ENCODE results near the gene CHRNA10. TPM values are rescaled to one million over a fixed set of nuclear protein-coding genes. Genes with fewer than 3 reads are reported as not detected.

CHRNA10 gene
- polyA plus RNA-seq, 1 donor: 2.4 TPM

GRCh38 chr11:3616721-3617460 is 54.3 kb downstream of the CHRNA10 start:
- Histone ChIP-seq H3K4me1 (ENCODE audit: control insufficient read depth, insufficient read depth, low read length) (no peaks in the 10 kb centered on the region), H3K27me3 (ENCODE audit: control insufficient read depth, insufficient read depth, low read length) (no peaks in the 10 kb centered on the region), H3K9me3 (ENCODE audit: control insufficient read depth, low read depth, low read length) (no peaks in the 10 kb centered on the region), H3K27ac (ENCODE audit: low read length) (no peak overlapping the region), H3K4me3 (ENCODE audit: low read length) (no peak overlapping the region), H3K36me3 (ENCODE audit: control insufficient read depth, insufficient read depth, low read length) (no peaks in the 10 kb centered on the region)
- 60% methylated on average over 1 of the region's 25 CpGs for WGBS (ENCODE audit: insufficient coverage, low lambda C conversion rate)
- no peak for DNase-seq

GRCh38 chr11:3615998-3616397 is 55.2 kb downstream of the CHRNA10 start:
- H3K4me1 ChIP-seq (ENCODE audit: control insufficient read depth, insufficient read depth, low read length): no peaks in the 10 kb centered on the region
- DNase-seq: no peak
- no peak overlapping the region for H3K27ac ChIP-seq (ENCODE audit: low read length)
- H3K27me3 ChIP-seq (ENCODE audit: control insufficient read depth, insufficient read depth, low read length): no peaks in the 10 kb centered on the region
- 100% methylated on average over 1 of the region's 6 CpGs for WGBS (ENCODE audit: insufficient coverage, low lambda C conversion rate)
- no peaks in the 10 kb centered on the region for H3K9me3 ChIP-seq (ENCODE audit: control insufficient read depth, low read depth, low read length)
- no peak overlapping the region for H3K4me3 ChIP-seq (ENCODE audit: low read length)
- H3K36me3 ChIP-seq (ENCODE audit: control insufficient read depth, insufficient read depth, low read length): no peaks in the 10 kb centered on the region

Other genes with a start within 250 kb of the CHRNA10 start
- gene ART5, start 29.4 kb downstream of the CHRNA10 start, polyA plus RNA-seq: 0.25 TPM
- gene ART1, start 26.3 kb downstream of the CHRNA10 start, polyA plus RNA-seq: not detected
- 54.8 TPM for gene NUP98, start 126.2 kb upstream of the CHRNA10 start, polyA plus RNA-seq
- 144 TPM for gene PGAP2, start 137.2 kb upstream of the CHRNA10 start, polyA plus RNA-seq
- gene RHOG, start 169.6 kb upstream of the CHRNA10 start, polyA plus RNA-seq: 48.9 TPM
- gene STIM1, start 184.3 kb upstream of the CHRNA10 start, polyA plus RNA-seq: 24.9 TPM

All from large intestine (tissue), 3 donors.